ENCODE measurements around the gene CHSY1.

DNA sequence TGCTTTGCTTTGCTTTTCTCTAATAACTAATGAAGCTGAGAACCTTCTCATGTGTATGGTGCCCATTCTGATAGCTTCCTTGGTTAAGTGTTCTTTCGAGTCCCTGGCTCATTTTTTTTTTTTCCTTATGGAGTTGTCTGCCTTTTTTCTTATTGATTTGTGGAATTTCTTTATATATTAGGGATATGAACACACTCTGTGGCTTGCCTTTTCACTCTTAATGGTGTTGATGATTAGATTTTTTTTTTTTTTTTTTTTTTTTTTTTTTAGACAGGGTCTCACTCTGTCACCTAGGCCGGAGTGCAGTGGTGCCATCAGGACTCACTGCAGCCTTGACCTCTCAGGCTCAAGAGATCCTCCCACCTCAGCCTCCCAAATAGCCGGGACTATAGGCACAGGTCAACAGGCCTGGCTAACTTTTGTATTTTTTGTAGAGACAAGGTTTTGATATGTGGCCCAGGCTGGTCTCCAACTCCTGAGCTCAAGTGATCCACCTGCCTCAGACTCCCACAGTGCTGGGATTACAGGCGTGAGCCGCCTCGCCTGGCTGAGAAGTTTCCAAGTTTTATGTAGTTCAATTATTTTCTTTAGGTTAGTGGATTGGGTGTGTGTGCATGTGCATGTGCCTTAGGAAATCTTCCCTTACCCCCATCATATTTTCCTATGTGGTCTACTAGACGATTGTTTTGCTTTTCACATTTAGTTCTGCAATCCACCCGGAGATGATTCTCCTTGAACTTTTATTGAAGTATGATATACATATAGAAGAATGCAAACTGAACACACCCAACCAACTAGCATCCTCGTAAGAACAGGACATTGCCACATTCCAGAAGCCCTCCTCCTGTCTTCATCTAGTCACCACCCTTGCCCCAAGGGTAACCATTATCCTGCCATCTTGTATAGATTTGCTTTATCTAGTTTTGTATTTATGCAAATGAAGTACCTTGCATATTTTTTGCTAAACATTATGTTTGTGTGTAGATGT lies 44.9 kb upstream of the CHSY1 start:
- TF ChIP-seq, protein P1, sequence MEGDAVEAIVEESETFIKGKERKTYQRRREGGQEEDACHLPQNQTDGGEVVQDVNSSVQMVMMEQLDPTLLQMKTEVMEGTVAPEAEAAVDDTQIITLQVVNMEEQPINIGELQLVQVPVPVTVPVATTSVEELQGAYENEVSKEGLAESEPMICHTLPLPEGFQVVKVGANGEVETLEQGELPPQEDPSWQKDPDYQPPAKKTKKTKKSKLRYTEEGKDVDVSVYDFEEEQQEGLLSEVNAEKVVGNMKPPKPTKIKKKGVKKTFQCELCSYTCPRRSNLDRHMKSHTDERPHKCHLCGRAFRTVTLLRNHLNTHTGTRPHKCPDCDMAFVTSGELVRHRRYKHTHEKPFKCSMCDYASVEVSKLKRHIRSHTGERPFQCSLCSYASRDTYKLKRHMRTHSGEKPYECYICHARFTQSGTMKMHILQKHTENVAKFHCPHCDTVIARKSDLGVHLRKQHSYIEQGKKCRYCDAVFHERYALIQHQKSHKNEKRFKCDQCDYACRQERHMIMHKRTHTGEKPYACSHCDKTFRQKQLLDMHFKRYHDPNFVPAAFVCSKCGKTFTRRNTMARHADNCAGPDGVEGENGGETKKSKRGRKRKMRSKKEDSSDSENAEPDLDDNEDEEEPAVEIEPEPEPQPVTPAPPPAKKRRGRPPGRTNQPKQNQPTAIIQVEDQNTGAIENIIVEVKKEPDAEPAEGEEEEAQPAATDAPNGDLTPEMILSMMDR (IDR thresholded peaks at IDR 0.05; ENCODE audit: low read depth, low read length), result no peak
- TF ChIP-seq EZH2phosphoT487 (IDR thresholded peaks at IDR 0.05; ENCODE audit: low read depth), result no peak
